Keratinocyte (primary cell): ENCODE measurements around the gene TRPM2. TPM values are rescaled to one million over a fixed set of nuclear protein-coding genes. Genes with fewer than 3 reads are reported as not detected.

Source experiments
- DNase-seq: peaks from one replicate; pipeline ENCODE4 v3.0.0-alpha.2; 2011; ENCODE audit warnings: low read depth, missing footprints, low spot score
- FAIRE-seq: peaks from 2 replicates; lab custom pipeline; 2011; peaks lifted over from hg19 to GRCh38; lab: Jason Lieb, UNC
- H2AFZ ChIP-seq: 2 replicates; pipeline ENCODE4 v1.6.0; 2012; ENCODE audit warnings: low read length, control low read depth, inconsistent platforms; ENCODE audit not compliant: control insufficient read depth
- H3K27ac ChIP-seq: 2 replicates; pipeline ENCODE4 v1.5.1; 2011; ENCODE audit warnings: low read length; ENCODE audit not compliant: control insufficient read depth, insufficient read depth
- H3K27me3 ChIP-seq: 3 replicates; pipeline ENCODE4 v1.6.0; 2011; ENCODE audit warnings: low read length; ENCODE audit not compliant: control insufficient read depth, insufficient read depth; ENCODE audit errors: extremely low read depth
- H3K36me3 ChIP-seq, 2 experiments: 2 replicates in 1 of 2; 3 replicates in 1 of 2; pipeline ENCODE4 v1.5.1; 2011; ENCODE audit warnings: low read length in 2 of 2, mild to moderate bottlenecking in 1 of 2; ENCODE audit not compliant: control insufficient read depth in 2 of 2, insufficient read depth in 2 of 2; ENCODE audit errors: extremely low read depth in 1 of 2
- H3K4me1 ChIP-seq: 3 replicates; pipeline ENCODE4 v1.5.1; 2011; ENCODE audit warnings: low read length; ENCODE audit not compliant: control insufficient read depth, insufficient read depth; ENCODE audit errors: extremely low read depth
- H3K4me2 ChIP-seq: 3 replicates; pipeline ENCODE4 v1.6.0; 2011; ENCODE audit warnings: low read depth, low read length; ENCODE audit not compliant: control insufficient read depth, insufficient read depth; ENCODE audit errors: extremely low read depth
- H3K4me3 ChIP-seq, 3 experiments: fragments of 200-600 bp in 1 of 3; sonication (generic) in 1 of 3; 2 replicates in 2 of 3; 3 replicates in 1 of 3; pipeline ENCODE4 v1.5.1; 2011 to 2016; ENCODE audit warnings: low read length in 3 of 3, mild to moderate bottlenecking in 3 of 3, control low read depth in 2 of 3, inconsistent platforms in 1 of 3, low read depth in 1 of 3, mixed read lengths in 1 of 3, mixed run types in 1 of 3, moderate library complexity in 1 of 3; ENCODE audit not compliant: control insufficient read depth in 2 of 3, insufficient read depth in 2 of 3; ENCODE audit errors: extremely low read depth in 1 of 3
- H3K79me2 ChIP-seq: 2 replicates; pipeline ENCODE4 v1.6.0; 2012; ENCODE audit warnings: low read length; ENCODE audit not compliant: control insufficient read depth, insufficient read depth
- H3K9ac ChIP-seq: 3 replicates; pipeline ENCODE4 v1.6.0; 2011; ENCODE audit warnings: low read length; ENCODE audit not compliant: control insufficient read depth, insufficient read depth; ENCODE audit errors: extremely low read depth
- H3K9me1 ChIP-seq: 3 replicates; pipeline ENCODE4 v1.6.0; 2011; ENCODE audit warnings: low read length; ENCODE audit not compliant: control insufficient read depth, insufficient read depth; ENCODE audit errors: extremely low read depth
- H3K9me3 ChIP-seq: 2 replicates; pipeline ENCODE4 v1.5.1; 2012; ENCODE audit warnings: low read depth, low read length; ENCODE audit not compliant: control insufficient read depth
- H4K20me1 ChIP-seq: 3 replicates; pipeline ENCODE4 v1.6.0; 2011; ENCODE audit warnings: low read length; ENCODE audit not compliant: control insufficient read depth, insufficient read depth; ENCODE audit errors: extremely low read depth
- CTCF ChIP-seq, 3 experiments: IDR thresholded peaks in 1 of 3; conservative IDR thresholded peaks in 1 of 3; optimal IDR thresholded peaks in 1 of 3; 2 replicates in 2 of 3; 3 replicates in 1 of 3; pipeline versions ENCODE3 to v1.5.1; 2011; ENCODE audit warnings: low read length in 3 of 3, mild to moderate bottlenecking in 3 of 3, moderate library complexity in 2 of 3, control low read depth in 1 of 3, inconsistent platforms in 1 of 3; ENCODE audit not compliant: insufficient read depth in 2 of 3; ENCODE audit errors: extremely low read depth in 1 of 3
- EZH2 ChIP-seq: IDR thresholded peaks from one replicate; pipeline ENCODE4 v1.6.1; 2012; ENCODE audit warnings: inconsistent platforms, mild to moderate bottlenecking, low read length, moderate library complexity
- dilution Hi-C: fragments of 300-500 bp; cut with MboI; formaldehyde crosslinking; loops from one replicate; pipeline ENCODE4 v1.7.0; 2020; ENCODE audit warnings: low sequenced_read_pairs; ENCODE audit not compliant: extremely low pct_ligation_motif_present
- polyA plus RNA-seq, 5 experiments: library from polyadenylated mRNA; depleted of rRNA in 3 of 5; stranded (reverse) in 3 of 5; stranded (forward) in 1 of 5; unstranded in 1 of 5; fragments of >200 nt; gene quantifications; 1 replicate in 1 of 5; 2 replicates in 3 of 5; 3 replicates in 1 of 5; pipeline versions ENCODE4 v1.2.1 to v1.2.3, GENCODE V29; 2011 to 2012; ENCODE audit warnings: missing spikeins in 2 of 5, low read depth in 1 of 5, low replicate concordance in 1 of 5

Gene TRPM2
- polyA plus RNA-seq, 1 donor (not counting 4 experiments of a cell fraction or from before 2014, with no cell fraction given), result 0.31 TPM

- H2AFZ ChIP-seq, result no peak overlapping the region
- H3K79me2 ChIP-seq, result no peaks in the 10 kb centered on the region
- no peak overlapping the region for H3K9ac ChIP-seq
- H3K36me3 ChIP-seq, result peaks cover 14 to 37% of the 10 kb centered on the region in 2 experiments
- no peaks in the 10 kb centered on the region for H3K4me1 ChIP-seq
- FAIRE-seq, result no peak
- no peaks in the 10 kb centered on the region for H3K9me1 ChIP-seq
- H3K27me3 ChIP-seq, result no peaks in the 10 kb centered on the region
- H4K20me1 ChIP-seq, result no peaks in the 10 kb centered on the region
- TF ChIP-seq EZH2 (no peak), CTCF (optimal IDR thresholded peaks at IDR 0.05 in 1 of 3, IDR thresholded peaks at IDR 0.05 in 1 of 3, conservative IDR thresholded peaks at IDR 0.05 in 1 of 3; ENCODE audit: extremely low read depth in 1 of 3, insufficient read depth in 2 of 3, low read length in 3 of 3) (no peak)
- H3K9me3 ChIP-seq, result no peaks in the 10 kb centered on the region
- no peak overlapping the region for H3K27ac ChIP-seq
- dilution Hi-C loops, result no loop called here
- no peak for DNase-seq
- no peak overlapping the region for H3K4me3 ChIP-seq
- no peak overlapping the region for H3K4me2 ChIP-seq
Observed at GRCh38 chr21:44321846-44322450, 31.5 kb upstream of the TRPM2 start.

GRCh38 chr21:44322621-44323325 is 30.6 kb upstream of the TRPM2 start:
- no peaks in the 10 kb centered on the region for H3K9me1 ChIP-seq
- H3K9me3 ChIP-seq, result no peaks in the 10 kb centered on the region
- dilution Hi-C loops, result no loop called here
- H3K4me2 ChIP-seq, result no peak overlapping the region
- H3K27ac ChIP-seq, result no peak overlapping the region
- TF ChIP-seq CTCF (optimal IDR thresholded peaks at IDR 0.05 in 1 of 3, IDR thresholded peaks at IDR 0.05 in 1 of 3, conservative IDR thresholded peaks at IDR 0.05 in 1 of 3; ENCODE audit: extremely low read depth in 1 of 3, insufficient read depth in 2 of 3, low read length in 3 of 3), result no peak
- no peak for TF ChIP-seq EZH2
- H3K27me3 ChIP-seq, result no peaks in the 10 kb centered on the region
- no peak overlapping the region for H2AFZ ChIP-seq
- no peaks in the 10 kb centered on the region for H3K4me1 ChIP-seq
- no peaks in the 10 kb centered on the region for H3K79me2 ChIP-seq
- DNase-seq, result no peak
- H3K9ac ChIP-seq, result no peak overlapping the region
- H3K4me3 ChIP-seq, result no peak overlapping the region
- H3K36me3 ChIP-seq, result peaks cover 16 to 39% of the 10 kb centered on the region in 2 experiments
- no peaks in the 10 kb centered on the region for H4K20me1 ChIP-seq
- no peak for FAIRE-seq
